NCI-H345 treated with DMSO at 0.1 percent for 48 hours (cell line): ENCODE results near the gene EDAR.
A peak's percentile ranks its signal among the peaks of the same experiment; 100 is the strongest.

Source experiments
- DNase-seq: peaks from one replicate; lab custom pipeline; 2025; ENCODE audit not compliant: unreplicated experiment; lab: John Stamatoyannopoulos, UW

Gene EDAR

GRCh38 chr2:108941767-108942166 lies 47.3 kb downstream of the EDAR start:
- no peak for DNase-seq

GRCh38 chr2:108941161-108941665 lies 47.8 kb downstream of the EDAR start:
- DNase-seq: no peak

GRCh38 chr2:108940156-108940555 lies 48.9 kb downstream of the EDAR start:
- no peak for DNase-seq

GRCh38 chr2:108938077-108938710 lies 50.8 kb downstream of the EDAR start:
- DNase-seq: no peak

GRCh38 chr2:108937367-108938017 lies 51.5 kb downstream of the EDAR start:
- DNase-seq: no peak

GRCh38 chr2:108936866-108937265 lies 52.2 kb downstream of the EDAR start:
- DNase-seq: no peak

GRCh38 chr2:108936076-108936864 lies 52.8 kb downstream of the EDAR start:
- no peak for DNase-seq

GRCh38 chr2:108935271-108935741 lies 53.7 kb downstream of the EDAR start:
- peak; percentile 4 for DNase-seq

GRCh38 chr2:108934583-108935245 lies 54.3 kb downstream of the EDAR start:
- no peak for DNase-seq

GRCh38 chr2:108934151-108934550 lies 54.9 kb downstream of the EDAR start:
- no peak for DNase-seq

- DNase-seq: peak; percentile 51
These were observed 55.3 kb downstream of the EDAR start for GRCh38 chr2:108933691-108934117.

GRCh38 chr2:108932736-108933332 lies 56.2 kb downstream of the EDAR start:
- DNase-seq: no peak

GRCh38 chr2:108931372-108931771 lies 57.6 kb downstream of the EDAR start:
- no peak for DNase-seq

GRCh38 chr2:108929807-108930425 lies 59.1 kb downstream of the EDAR start:
- no peak for DNase-seq

- DNase-seq: no peak
These were observed 60.2 kb downstream of the EDAR start for GRCh38 chr2:108928660-108929377.

- DNase-seq: peak; percentile 47
These were observed 60.9 kb downstream of the EDAR start for GRCh38 chr2:108927936-108928659.

- no peak for DNase-seq
These were observed 61.6 kb downstream of the EDAR start for GRCh38 chr2:108927405-108927804.

GRCh38 chr2:108926561-108927380 lies 62.2 kb downstream of the EDAR start:
- no peak for DNase-seq
